ENCODE measurements around the gene DGKQ. TPM values are rescaled to one million over a fixed set of nuclear protein-coding genes. Genes with fewer than 3 reads are reported as not detected.

Gene DGKQ
- total RNA-seq, 1 experiment from 2014 or later = 11.8 TPM

- Mint-ChIP-seq H3K27me3 (ENCODE audit: unreplicated experiment) (no peaks in the 10 kb centered on the region), H3K9me3 (ENCODE audit: low read depth, unreplicated experiment) (peaks cover 7% of the 10 kb centered on the region), H3K4me1 (ENCODE audit: low read depth, unreplicated experiment) (peaks cover 8% of the 10 kb centered on the region), H3K4me3 (ENCODE audit: low read depth, unreplicated experiment) (no peak overlapping the region), H3K36me3 (ENCODE audit: insufficient read depth, unreplicated experiment) (peaks cover 5% of the 10 kb centered on the region), H3K27ac (ENCODE audit: unreplicated experiment) (no peak overlapping the region)
- intact Hi-C loops (cut with micrococcal nuclease; ENCODE audit: unreplicated experiment) = no loop called here
- no TSS peak for BruUV-seq (replicated peaks)
- no peak for TF ChIP-seq CTCF (IDR thresholded peaks at IDR 0.05; ENCODE audit: unreplicated experiment)
- DNase-seq = no peak
- CTCF ChIA-PET = no interaction called here
Observed at GRCh38 chr4:917992-918391, 55.4 kb downstream of the DGKQ start.

- Mint-ChIP-seq H3K36me3 (ENCODE audit: insufficient read depth, unreplicated experiment) (peaks cover 7% of the 10 kb centered on the region), H3K9me3 (ENCODE audit: low read depth, unreplicated experiment) (peaks cover 7% of the 10 kb centered on the region), H3K27ac (ENCODE audit: unreplicated experiment) (no peak overlapping the region), H3K4me1 (ENCODE audit: low read depth, unreplicated experiment) (peaks cover 8% of the 10 kb centered on the region), H3K27me3 (ENCODE audit: unreplicated experiment) (no peaks in the 10 kb centered on the region), H3K4me3 (ENCODE audit: low read depth, unreplicated experiment) (no peak overlapping the region)
- intact Hi-C loops (cut with micrococcal nuclease; ENCODE audit: unreplicated experiment) = no loop called here
- DNase-seq = no peak
- CTCF ChIA-PET = no interaction called here
- no peak for TF ChIP-seq CTCF (IDR thresholded peaks at IDR 0.05; ENCODE audit: unreplicated experiment)
- BruUV-seq (replicated peaks) = no TSS peak
Observed at GRCh38 chr4:917466-917865, 55.9 kb downstream of the DGKQ start.

GRCh38 chr4:915595-915994 is 57.8 kb downstream of the DGKQ start:
- Mint-ChIP-seq H3K4me3 (ENCODE audit: low read depth, unreplicated experiment) (no peak overlapping the region), H3K27ac (ENCODE audit: unreplicated experiment) (no peak overlapping the region), H3K36me3 (ENCODE audit: insufficient read depth, unreplicated experiment) (peaks cover 13% of the 10 kb centered on the region), H3K9me3 (ENCODE audit: low read depth, unreplicated experiment) (peaks cover 7% of the 10 kb centered on the region), H3K27me3 (ENCODE audit: unreplicated experiment) (no peaks in the 10 kb centered on the region), H3K4me1 (ENCODE audit: low read depth, unreplicated experiment) (peaks cover 8% of the 10 kb centered on the region)
- no TSS peak for BruUV-seq (replicated peaks)
- CTCF ChIA-PET = no interaction called here
- intact Hi-C loops (cut with micrococcal nuclease; ENCODE audit: unreplicated experiment) = no loop called here
- no peak for DNase-seq
- TF ChIP-seq CTCF (IDR thresholded peaks at IDR 0.05; ENCODE audit: unreplicated experiment) = no peak

- no peaks in the 10 kb centered on the region for H3K27me3 Mint-ChIP-seq (ENCODE audit: unreplicated experiment)
- peaks cover 16% of the 10 kb centered on the region for H3K36me3 Mint-ChIP-seq (ENCODE audit: insufficient read depth, unreplicated experiment)
- peaks cover 7% of the 10 kb centered on the region for H3K9me3 Mint-ChIP-seq (ENCODE audit: low read depth, unreplicated experiment)
- TF ChIP-seq CTCF (IDR thresholded peaks at IDR 0.05; ENCODE audit: unreplicated experiment) = no peak
- BruUV-seq (replicated peaks) = no TSS peak
- H3K27ac Mint-ChIP-seq (ENCODE audit: unreplicated experiment) = no peak overlapping the region
- intact Hi-C loops (cut with micrococcal nuclease; ENCODE audit: unreplicated experiment) = no loop called here
- no peak overlapping the region for H3K4me3 Mint-ChIP-seq (ENCODE audit: low read depth, unreplicated experiment)
- no peak for DNase-seq
- CTCF ChIA-PET = no interaction called here
- H3K4me1 Mint-ChIP-seq (ENCODE audit: low read depth, unreplicated experiment) = peaks cover 8% of the 10 kb centered on the region
Observed at GRCh38 chr4:915041-915474, 58.3 kb downstream of the DGKQ start.
